A673 (cell line): ENCODE results near the gene AFF1. TPM values are rescaled to one million over a fixed set of nuclear protein-coding genes. Genes with fewer than 3 reads are reported as not detected.

Source experiments
- BruUV-seq: library from RNA; stranded (reverse); fragments of 400-500 nt; replicated peaks from 2 replicates; lab custom pipeline; 2021; lab: Mats Ljungman, UMichigan
- CTCF ChIA-PET: fragments of 300-600 bp; sonication (Branson Sonifier 250); formaldehyde crosslinking; loops from one replicate; lab custom pipeline; 2022; ENCODE audit warnings: antibody characterized with exemption; lab: Charles Lee
- POLR2A ChIA-PET: fragments of 300-600 bp; sonication (Branson Sonifier 250); formaldehyde crosslinking; loops from one replicate; lab custom pipeline; 2022; ENCODE audit warnings: antibody characterized with exemption; ENCODE audit not compliant: low non-redundant PET; lab: Charles Lee
- DNase-seq: peaks from one replicate; pipeline ENCODE4 v3.0.0-alpha.2; 2015; ENCODE audit warnings: low spot score
- H3K27ac ChIP-seq: fragments of 200-600 bp; sonication (generic); 2 replicates; pipeline ENCODE4 v1.5.1; 2016; ENCODE audit warnings: mixed run types, low read depth, mild to moderate bottlenecking, mixed read lengths, antibody characterized with exemption, low read length; ENCODE audit not compliant: poor library complexity, severe bottlenecking
- H3K27me3 ChIP-seq: fragments of 200-600 bp; sonication (generic); replicated peaks from 2 replicates; pipeline ENCODE4 v1.6.1; 2017; ENCODE audit warnings: mixed run types, low read depth, mild to moderate bottlenecking, mixed read lengths, antibody characterized with exemption, low read length; ENCODE audit not compliant: insufficient read depth, poor library complexity
- H3K36me3 ChIP-seq: fragments of 200-600 bp; sonication (generic); 2 replicates; pipeline ENCODE4 v1.6.1; 2016; ENCODE audit warnings: mixed run types, mild to moderate bottlenecking, mixed read lengths, antibody characterized with exemption, low read length; ENCODE audit not compliant: insufficient read depth, poor library complexity, severe bottlenecking
- H3K4me1 ChIP-seq: fragments of 200-600 bp; sonication (generic); 2 replicates; pipeline ENCODE4 v1.6.1; 2017; ENCODE audit warnings: mixed run types, mild to moderate bottlenecking, mixed read lengths, antibody characterized with exemption, low read length; ENCODE audit not compliant: insufficient read depth, poor library complexity, severe bottlenecking
- H3K4me3 ChIP-seq: fragments of 200-600 bp; sonication (generic); 2 replicates; pipeline ENCODE4 v1.5.1; 2016; ENCODE audit warnings: low read depth, mixed run types, mild to moderate bottlenecking, mixed read lengths, low read length; ENCODE audit not compliant: poor library complexity, severe bottlenecking
- H3K9me3 ChIP-seq: fragments of 200-600 bp; sonication (generic); 2 replicates; pipeline ENCODE4 v1.6.1; 2016; ENCODE audit warnings: mixed run types, low read depth, mild to moderate bottlenecking, mixed read lengths, antibody characterized with exemption, low read length; ENCODE audit not compliant: poor library complexity, severe bottlenecking
- CTCF ChIP-seq: fragments of 300-800, 200-600 bp; sonication (generic); conservative IDR thresholded peaks from 2 replicates; pipeline ENCODE4 v1.5.1; 2017; ENCODE audit warnings: low read depth, mild to moderate bottlenecking, antibody characterized with exemption, low read length, moderate library complexity, mixed read lengths
- EZH2 ChIP-seq: fragments of 200-600 bp; sonication (generic); IDR thresholded peaks from 2 replicates; pipeline ENCODE4 v1.6.1; 2017; ENCODE audit warnings: borderline replicate concordance, low read depth, mild to moderate bottlenecking, mixed read lengths, antibody characterized with exemption, low read length; ENCODE audit not compliant: poor library complexity, severe bottlenecking
- intact Hi-C: fragments of 100-400 bp; cut with micrococcal nuclease; formaldehyde crosslinking; loops from one replicate; pipeline ENCODE4 v1.10.0; 2022; ENCODE audit not compliant: unreplicated experiment
- total RNA-seq: library from RNA; stranded (reverse); gene quantifications from 2 replicates; pipeline ENCODE4 v1.2.3, GENCODE V29; 2021

Gene AFF1
- total RNA-seq, 1 experiment from 2014 or later, result 60.1 TPM

- H3K27me3 ChIP-seq, result no peaks in the 10 kb centered on the region
- no peak overlapping the region for H3K27ac ChIP-seq
- intact Hi-C loops, result no loop called here
- no peak for DNase-seq
- H3K4me1 ChIP-seq, result peaks cover 36% of the 10 kb centered on the region
- POLR2A ChIA-PET, result no interaction called here
- BruUV-seq, result no TSS peak
- H3K36me3 ChIP-seq, result no peaks in the 10 kb centered on the region
- no peaks in the 10 kb centered on the region for H3K9me3 ChIP-seq
- CTCF ChIA-PET, result no interaction called here
- TF ChIP-seq EZH2 (no peak), CTCF (no peak)
- H3K4me3 ChIP-seq, result no peak overlapping the region
These were observed 22.4 kb downstream of the AFF1 start for GRCh38 chr4:86957215-86957614.

GRCh38 chr4:86959588-86960500, 25.0 kb downstream of the AFF1 start:
- BruUV-seq, result no TSS peak
- Histone ChIP-seq H3K27me3 (no peaks in the 10 kb centered on the region), H3K27ac (peak overlapping the region; percentile 93), H3K9me3 (no peaks in the 10 kb centered on the region), H3K4me1 (peaks cover 50% of the 10 kb centered on the region), H3K4me3 (peak overlapping the region; percentile 2), H3K36me3 (no peaks in the 10 kb centered on the region)
- peak; percentile 25 for DNase-seq
- intact Hi-C loops, result no loop called here
- ChIA-PET POLR2A (no interaction called here), CTCF (no interaction called here)
- TF ChIP-seq EZH2 (no peak), CTCF (no peak)

GRCh38 chr4:86960557-86960961, 25.7 kb downstream of the AFF1 start:
- Histone ChIP-seq H3K27ac (peak overlapping the region; percentile 93), H3K27me3 (no peaks in the 10 kb centered on the region), H3K4me1 (peaks cover 57% of the 10 kb centered on the region), H3K4me3 (peak overlapping the region; percentile 2), H3K36me3 (no peaks in the 10 kb centered on the region), H3K9me3 (no peaks in the 10 kb centered on the region)
- no peak for DNase-seq
- intact Hi-C loops, result no loop called here
- ChIA-PET CTCF (no interaction called here), POLR2A (no interaction called here)
- no TSS peak for BruUV-seq
- TF ChIP-seq CTCF (no peak), EZH2 (no peak)
